GM12878 (cell line): ENCODE data around the gene ALDH1A1. TPM values are rescaled to one million over a fixed set of nuclear protein-coding genes. Genes with fewer than 3 reads are reported as not detected.

Source experiments
- ATAC-seq: fragments of 200-7000 bp; cut with Tn5 transposase; 3 replicates; pipeline ENCODE4 v1.9.1; 2020; ENCODE audit warnings: mild to moderate bottlenecking, moderate library complexity
- BruUV-seq: library from RNA; stranded (reverse); fragments of 400-500 nt; replicated peaks from 2 replicates; lab custom pipeline; 2021; lab: Mats Ljungman, UMichigan
- CTCF ChIA-PET: fragments of 300-600 bp; sonication (Branson Sonifier 250); formaldehyde crosslinking; extraction: SDS; loops from one replicate; lab custom pipeline; 2021; ENCODE audit warnings: inconsistent platforms; lab: Yijun Ruan, JAX
- POLR2A ChIA-PET: fragments of 350-600 bp; formaldehyde crosslinking; extraction: SDS; loops from one replicate; lab custom pipeline; 2021; ENCODE audit warnings: inconsistent platforms; lab: Charles Lee
- RAD21 ChIA-PET: fragments of 300-600 bp; sonication (Branson Sonifier 250); formaldehyde crosslinking; loops from one replicate; lab custom pipeline; 2023; ENCODE audit warnings: antibody characterized with exemption; ENCODE audit not compliant: unreplicated experiment; lab: Charles Lee
- SMC1A ChIA-PET: fragments of 300-600 bp; sonication (Branson Sonifier 250); formaldehyde crosslinking; loops from one replicate; lab custom pipeline; 2023; ENCODE audit not compliant: unreplicated experiment, uncharacterized antibody; lab: Charles Lee
- DNase-seq: peaks from one replicate; pipeline ENCODE4 v3.0.0-alpha.2; 2011; ENCODE audit warnings: low read depth, low spot score
- FAIRE-seq: peaks from 3 replicates; lab custom pipeline; 2011; peaks lifted over from hg19 to GRCh38; lab: Jason Lieb, UNC
- H2AFZ ChIP-seq: 2 replicates; pipeline ENCODE4 v1.6.0; 2011; ENCODE audit warnings: low read depth, low read length, control low read depth; ENCODE audit not compliant: control insufficient read depth
- H3K27ac ChIP-seq: 2 replicates; pipeline ENCODE4 v1.5.1; 2011; ENCODE audit warnings: control low read depth; ENCODE audit not compliant: control insufficient read depth, insufficient read depth
- H3K27me3 ChIP-seq, 2 experiments: replicated peaks in 1 of 2; 2 replicates each; pipeline versions ENCODE4 v1.6.0 to v1.6.1; 2011; ENCODE audit warnings: low read length in 1 of 2; ENCODE audit not compliant: control insufficient read depth in 2 of 2, insufficient read depth in 2 of 2
- H3K36me3 ChIP-seq, 2 experiments: 2 replicates each; pipeline ENCODE4 v1.5.1; 2011; ENCODE audit warnings: low read length in 1 of 2; ENCODE audit not compliant: control insufficient read depth in 2 of 2, insufficient read depth in 2 of 2
- H3K4me1 ChIP-seq: 2 replicates; pipeline ENCODE4 v1.6.1; 2011; ENCODE audit warnings: mild to moderate bottlenecking, low read length, moderate library complexity, mixed read lengths; ENCODE audit not compliant: control insufficient read depth, insufficient read depth
- H3K4me2 ChIP-seq: 2 replicates; pipeline ENCODE4 v1.6.0; 2011; ENCODE audit warnings: control low read depth; ENCODE audit not compliant: control insufficient read depth, insufficient read depth
- H3K4me3 ChIP-seq: fragments of 200-600 bp; sonication (generic); 2 replicates; pipeline ENCODE4 v1.5.1; 2016
- H3K79me2 ChIP-seq: 2 replicates; pipeline ENCODE4 v1.6.0; 2011; ENCODE audit warnings: low read length; ENCODE audit not compliant: control insufficient read depth, insufficient read depth
- H3K9ac ChIP-seq: 2 replicates; pipeline ENCODE4 v1.8.0; 2011; ENCODE audit warnings: low read length, control low read depth, mixed read lengths; ENCODE audit not compliant: control insufficient read depth, insufficient read depth
- H3K9me3 ChIP-seq: replicated peaks from 3 replicates; pipeline ENCODE4 v1.5.1; 2011; ENCODE audit warnings: mild to moderate bottlenecking, low read length; ENCODE audit not compliant: control insufficient read depth, insufficient read depth
- H4K20me1 ChIP-seq: 2 replicates; pipeline ENCODE4 v1.6.0; 2011; ENCODE audit not compliant: control insufficient read depth, insufficient read depth
- CBX3 ChIP-seq: fragments of 200-600 bp; sonication (generic); IDR thresholded peaks from 2 replicates; pipeline ENCODE4 v1.6.1; 2016; ENCODE audit warnings: low read depth, borderline replicate concordance
- HCFC1 ChIP-seq: fragments of 150-350 bp; IDR thresholded peaks from 2 replicates; pipeline ENCODE4 v1.6.1; 2014; ENCODE audit warnings: low read length
- HSF1 ChIP-seq: fragments of 150-350 bp; IDR thresholded peaks from 2 replicates; pipeline ENCODE4 v1.6.1; 2014; ENCODE audit warnings: mild to moderate bottlenecking, low read depth, low read length
- MTA3 ChIP-seq: IDR thresholded peaks from 2 replicates; pipeline ENCODE4 v1.6.1; 2012; ENCODE audit warnings: low read length, inconsistent platforms, borderline replicate concordance
- NFXL1 ChIP-seq: fragments of 450-650 bp; IDR thresholded peaks from 2 replicates; pipeline ENCODE4 v1.6.1; 2017; ENCODE audit warnings: antibody characterized with exemption, mild to moderate bottlenecking, borderline replicate concordance
- POU2F2 ChIP-seq: IDR thresholded peaks from 3 replicates; pipeline ENCODE4 v1.6.1; 2011; ENCODE audit warnings: low read depth, mild to moderate bottlenecking, low read length, borderline replicate concordance
- RELB ChIP-seq: fragments of 450-650 bp; IDR thresholded peaks from 2 replicates; pipeline ENCODE4 v1.6.1; 2017; ENCODE audit warnings: low read depth, mild to moderate bottlenecking, moderate library complexity
- RFX5 ChIP-seq: IDR thresholded peaks from 2 replicates; pipeline ENCODE4 v1.6.1; 2011; ENCODE audit warnings: low read depth, low read length, improper control_type of control experiment
- SIN3A ChIP-seq: IDR thresholded peaks from 2 replicates; pipeline ENCODE4 v1.6.1; 2012; ENCODE audit warnings: low read depth, low read length, improper control_type of control experiment
- ZNF622 ChIP-seq: fragments of 450-650 bp; IDR thresholded peaks from 2 replicates; pipeline ENCODE4 v1.6.1; 2017; ENCODE audit warnings: mild to moderate bottlenecking, inconsistent platforms
- WGBS: methylation state at CpG from one replicate; pipeline ENCODE4 v1.1.6; 2016; ENCODE audit warnings: low lambda C conversion rate; ENCODE audit not compliant: insufficient replicate concordance, insufficient coverage; ENCODE audit errors: missing lambda C conversion rate; 5-methylcytosine and 5-hydroxymethylcytosine counted together
- in situ Hi-C: fragments of 300-500 bp; cut with MboI; formaldehyde crosslinking; loops from 9 replicates; pipeline ENCODE4 v1.14.3; 2018; ENCODE audit warnings: mixed read lengths
- intact Hi-C: fragments of 100-400 bp; cut with micrococcal nuclease; formaldehyde crosslinking; loops from one replicate; pipeline ENCODE4 v1.14.2; 2022; ENCODE audit not compliant: unreplicated experiment
- polyA plus RNA-seq, 11 experiments: library from polyadenylated mRNA; depleted of rRNA in 4 of 11; unstranded in 6 of 11; stranded (reverse) in 5 of 11; fragments of >200 nt; fragmentation: Nextera tagmentation in 4 of 11; fragmentation: Illumina TruSeq in 1 of 11; extraction: Ambion mirVana in 4 of 11; extraction: Trizol in 1 of 11; gene quantifications; 1 replicate in 1 of 11; 2 replicates in 10 of 11; pipeline versions ENCODE4 v1.2.1 to v1.2.3, GENCODE V29; 2011 to 2016; ENCODE audit warnings: inconsistent platforms in 2 of 11, missing spikeins in 2 of 11, low read depth in 1 of 11
- total RNA-seq, 4 experiments: library from RNA; depleted of rRNA in 3 of 4; stranded (reverse); fragments of >200 nt in 3 of 4; fragmentation: Illumina TruSeq in 1 of 4; extraction: Trizol in 1 of 4; gene quantifications; 2 replicates each; pipeline versions ENCODE4 v1.2.1 to v1.2.3, GENCODE V29; 2013 to 2021
- TF ChIP-seq, protein P1 (sequence below): IDR thresholded peaks from 2 replicates; pipeline ENCODE4 v1.6.1; 2011; ENCODE audit warnings: mild to moderate bottlenecking, low read depth, low read length, moderate library complexity; ENCODE audit not compliant: insufficient replicate concordance

ALDH1A1 gene
- total and polyA plus RNA-seq, 10 of the 15 experiments (the other 5 are each of a cell fraction or from before 2014, with no cell fraction given) = 0.03 to 0.54 TPM; not detected in 8

DNA sequence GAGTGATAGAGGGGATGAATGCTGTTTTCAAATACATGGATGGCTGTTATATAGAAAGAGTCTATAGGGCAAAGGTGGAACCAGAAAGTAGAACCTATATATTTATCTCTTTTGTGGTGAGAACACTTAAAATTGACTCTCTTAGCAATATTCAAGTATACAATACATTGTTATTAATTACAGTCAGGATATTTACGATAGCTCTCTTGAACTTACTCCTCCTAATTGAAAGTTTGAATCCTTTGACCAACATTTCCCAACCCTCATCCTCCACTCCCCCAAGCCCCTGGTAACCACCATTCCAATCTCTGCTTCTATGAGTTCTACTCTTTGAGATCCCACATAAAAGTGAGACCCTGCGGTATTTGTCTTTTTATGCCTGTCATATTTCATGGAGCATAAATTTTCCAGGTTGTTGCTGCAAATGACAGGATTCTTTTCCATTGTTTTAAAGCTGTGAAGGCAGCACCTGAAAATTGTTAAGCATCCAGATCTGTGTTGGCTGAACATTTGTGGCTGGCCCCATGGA lies 41.5 kb downstream of the ALDH1A1 start (continued):
- TF ChIP-seq SIN3A (no peak), RFX5 (no peak), HSF1 (no peak), MTA3 (no peak), HCFC1 (no peak), CBX3 (no peak), NFXL1 (no peak)

- no TSS peak for BruUV-seq
- H3K4me1 ChIP-seq = no peaks in the 10 kb centered on the region
- H3K36me3 ChIP-seq = no peaks in the 10 kb centered on the region
- no peaks in the 10 kb centered on the region for H3K9me3 ChIP-seq
- DNase-seq (no peak), FAIRE-seq (no peak), ATAC-seq (no peak)
- H3K4me2 ChIP-seq = no peak overlapping the region
- H4K20me1 ChIP-seq = no peaks in the 10 kb centered on the region
- ChIA-PET RAD21 (no interaction called here), SMC1A (no interaction called here), POLR2A (no interaction called here), CTCF (no interaction called here)
- 46% methylated on average over 3 of the region's 3 CpGs for WGBS
- no peak overlapping the region for H3K27ac ChIP-seq
- in situ Hi-C loops (no loop called here), intact Hi-C loops (no loop called here)
- H2AFZ ChIP-seq = no peak overlapping the region
- TF ChIP-seq RELB (no peak), POU2F2 (no peak), ZNF622 (no peak)
- TF ChIP-seq, protein P1, sequence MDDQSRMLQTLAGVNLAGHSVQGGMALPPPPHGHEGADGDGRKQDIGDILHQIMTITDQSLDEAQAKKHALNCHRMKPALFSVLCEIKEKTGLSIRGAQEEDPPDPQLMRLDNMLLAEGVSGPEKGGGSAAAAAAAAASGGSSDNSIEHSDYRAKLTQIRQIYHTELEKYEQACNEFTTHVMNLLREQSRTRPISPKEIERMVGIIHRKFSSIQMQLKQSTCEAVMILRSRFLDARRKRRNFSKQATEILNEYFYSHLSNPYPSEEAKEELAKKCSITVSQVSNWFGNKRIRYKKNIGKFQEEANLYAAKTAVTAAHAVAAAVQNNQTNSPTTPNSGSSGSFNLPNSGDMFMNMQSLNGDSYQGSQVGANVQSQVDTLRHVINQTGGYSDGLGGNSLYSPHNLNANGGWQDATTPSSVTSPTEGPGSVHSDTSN = no peak
- no peaks in the 10 kb centered on the region for H3K27me3 ChIP-seq
- H3K79me2 ChIP-seq = no peaks in the 10 kb centered on the region
- no peak overlapping the region for H3K4me3 ChIP-seq
- H3K9ac ChIP-seq = no peak overlapping the region
Observed at GRCh38 chr9:72909428-72909827, 43.4 kb downstream of the ALDH1A1 start.
